Neutrophil (primary cell): Measurements from ENCODE around the gene ZNF605.

Experiments
- H3K27ac ChIP-seq: fragments of 200-600 bp; sonication (generic); 2 replicates; pipeline ENCODE4 v1.5.1; 2016; ENCODE audit warnings: mild to moderate bottlenecking, moderate library complexity
- H3K27me3 ChIP-seq: fragments of 200-600 bp; sonication (generic); 2 replicates; pipeline ENCODE4 v1.6.0; 2016; ENCODE audit warnings: mild to moderate bottlenecking
- H3K36me3 ChIP-seq: fragments of 200-600 bp; sonication (generic); 2 replicates; pipeline ENCODE4 v1.5.1; 2017
- H3K4me1 ChIP-seq, 2 experiments: fragments of 200-600 bp in 1 of 2; sonication (generic) in 1 of 2; 1 replicate in 1 of 2; 2 replicates in 1 of 2; pipeline versions ENCODE4 v1.5.1 to v1.6.1; 2013 to 2016; ENCODE audit warnings: low read depth in 1 of 2, low read length in 1 of 2, mild to moderate bottlenecking in 1 of 2, moderate library complexity in 1 of 2; ENCODE audit not compliant: control insufficient read depth in 1 of 2, insufficient read depth in 1 of 2
- H3K4me3 ChIP-seq, 2 experiments: fragments of 200-600 bp in 1 of 2; sonication (generic) in 1 of 2; 1 replicate in 1 of 2; 2 replicates in 1 of 2; pipeline ENCODE4 v1.5.1; 2013 to 2016; ENCODE audit warnings: low read depth in 1 of 2, low read length in 1 of 2, mild to moderate bottlenecking in 1 of 2, moderate library complexity in 1 of 2
- H3K9me3 ChIP-seq: fragments of 200-600 bp; sonication (generic); 2 replicates; pipeline ENCODE4 v1.5.1; 2016
- TF ChIP-seq, protein P1 (sequence below): fragments of 200-600 bp; sonication (generic); IDR thresholded peaks from 2 replicates; pipeline ENCODE4 v1.5.1; 2016; ENCODE audit warnings: antibody characterized with exemption

ZNF605 gene

DNA sequence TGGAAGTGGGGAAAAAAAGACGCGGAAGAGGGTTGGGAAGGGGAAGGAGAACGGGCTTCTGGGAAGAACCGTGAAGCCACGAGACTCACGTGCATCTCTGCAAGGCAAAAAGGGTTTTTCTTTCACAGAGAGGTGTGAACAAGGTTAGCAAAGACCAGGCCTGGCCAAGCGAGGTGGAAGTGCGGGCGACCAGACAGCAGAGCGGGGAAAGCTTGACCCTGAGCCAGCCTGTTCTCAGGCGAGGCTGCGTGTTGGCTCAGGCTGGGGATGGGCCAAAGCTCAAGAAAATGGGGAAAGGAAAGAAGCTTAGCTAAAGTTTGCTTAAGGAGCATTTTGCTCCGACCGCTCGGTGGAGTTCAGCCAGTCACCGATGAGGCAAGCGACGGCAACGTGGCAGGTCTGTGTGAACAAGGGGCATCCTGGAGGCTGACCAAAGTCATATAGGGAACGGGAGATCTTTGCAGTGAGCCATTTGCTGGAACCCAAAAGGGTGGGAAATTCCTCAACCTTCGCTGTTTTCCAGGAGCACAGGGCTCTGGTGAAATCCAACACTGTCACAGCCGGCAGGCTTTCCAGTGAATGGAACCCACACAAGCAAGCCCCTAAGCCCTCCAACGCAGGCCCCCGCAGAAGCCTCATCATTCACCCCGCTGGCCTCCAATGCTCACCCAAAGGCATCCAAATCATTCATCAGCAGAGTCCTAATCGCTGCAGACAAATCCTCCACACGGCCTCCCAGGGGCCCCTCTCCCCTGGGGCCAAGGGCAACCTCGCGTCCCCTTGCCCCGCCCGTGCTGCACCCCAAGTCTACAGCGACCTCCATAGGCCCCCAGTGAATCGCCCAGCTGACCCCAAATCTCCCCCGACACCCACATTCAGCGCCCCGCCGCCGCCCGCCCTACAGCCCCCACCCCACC lies 754 bp downstream of the ZNF605 start:
- Histone ChIP-seq H3K4me1 (peaks cover 10 to 11% of the 10 kb centered on the region in 2 experiments), H3K36me3 (no peaks in the 10 kb centered on the region), H3K9me3 (peaks cover 12% of the 10 kb centered on the region), H3K27ac (peak overlapping the region; percentile 23), H3K27me3 (no peaks in the 10 kb centered on the region), H3K4me3 (peak overlapping the region; percentile 76 to 95)
- TF ChIP-seq, protein P1, sequence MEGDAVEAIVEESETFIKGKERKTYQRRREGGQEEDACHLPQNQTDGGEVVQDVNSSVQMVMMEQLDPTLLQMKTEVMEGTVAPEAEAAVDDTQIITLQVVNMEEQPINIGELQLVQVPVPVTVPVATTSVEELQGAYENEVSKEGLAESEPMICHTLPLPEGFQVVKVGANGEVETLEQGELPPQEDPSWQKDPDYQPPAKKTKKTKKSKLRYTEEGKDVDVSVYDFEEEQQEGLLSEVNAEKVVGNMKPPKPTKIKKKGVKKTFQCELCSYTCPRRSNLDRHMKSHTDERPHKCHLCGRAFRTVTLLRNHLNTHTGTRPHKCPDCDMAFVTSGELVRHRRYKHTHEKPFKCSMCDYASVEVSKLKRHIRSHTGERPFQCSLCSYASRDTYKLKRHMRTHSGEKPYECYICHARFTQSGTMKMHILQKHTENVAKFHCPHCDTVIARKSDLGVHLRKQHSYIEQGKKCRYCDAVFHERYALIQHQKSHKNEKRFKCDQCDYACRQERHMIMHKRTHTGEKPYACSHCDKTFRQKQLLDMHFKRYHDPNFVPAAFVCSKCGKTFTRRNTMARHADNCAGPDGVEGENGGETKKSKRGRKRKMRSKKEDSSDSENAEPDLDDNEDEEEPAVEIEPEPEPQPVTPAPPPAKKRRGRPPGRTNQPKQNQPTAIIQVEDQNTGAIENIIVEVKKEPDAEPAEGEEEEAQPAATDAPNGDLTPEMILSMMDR = no peak

DNA sequence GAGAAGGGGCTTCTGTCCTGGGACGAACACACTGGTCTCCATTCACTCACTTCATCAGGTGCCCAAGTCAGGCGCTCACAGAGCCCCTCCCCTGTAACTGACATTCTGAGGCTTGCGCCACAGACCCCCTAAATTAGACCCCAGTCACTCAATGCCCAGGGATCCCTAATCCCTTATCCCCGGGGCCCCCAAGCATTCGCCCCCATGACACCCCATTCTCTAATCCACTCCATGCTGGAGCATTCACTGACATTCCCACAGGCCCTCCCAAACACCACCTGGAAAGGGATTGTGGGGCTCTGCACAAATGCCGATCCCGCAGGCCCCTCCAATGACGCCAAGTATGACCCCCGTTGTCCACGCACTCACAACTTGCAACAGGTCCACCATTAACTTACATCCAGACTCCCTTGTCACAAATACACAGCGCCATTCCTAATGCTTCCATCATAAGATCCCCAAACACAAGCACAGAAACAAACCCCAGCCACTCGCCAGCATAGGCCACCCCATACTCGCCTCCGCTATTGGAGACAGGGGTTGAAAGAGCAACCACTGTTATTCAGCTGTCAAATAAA lies 1.5 kb downstream of the ZNF605 start:
- Histone ChIP-seq H3K9me3 (peaks cover 17% of the 10 kb centered on the region), H3K4me1 (peaks cover 10 to 11% of the 10 kb centered on the region in 2 experiments), H3K36me3 (no peaks in the 10 kb centered on the region), H3K27me3 (no peaks in the 10 kb centered on the region), H3K27ac (no peak overlapping the region), H3K4me3 (no peak overlapping the region)
- TF ChIP-seq, protein P1 = no peak

DNA sequence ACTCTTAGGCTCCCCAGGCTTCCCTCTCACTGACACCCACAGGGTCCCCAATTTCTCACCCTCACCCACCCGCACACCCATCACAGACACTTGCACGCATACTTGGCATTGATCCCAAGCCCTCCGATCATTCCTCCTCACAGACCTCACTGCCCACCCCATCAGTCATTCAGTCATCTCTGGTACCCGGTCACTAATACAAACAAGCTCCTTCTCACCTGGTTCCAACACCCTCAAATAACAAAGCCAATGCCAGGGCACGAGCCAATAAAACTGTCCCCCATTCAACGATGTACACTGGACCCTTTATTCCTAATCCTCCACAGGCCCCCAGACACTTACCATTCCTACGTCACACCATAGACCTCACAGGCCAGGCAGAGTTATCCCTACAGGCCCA lies 2.3 kb downstream of the ZNF605 start:
- Histone ChIP-seq H3K27me3 (no peaks in the 10 kb centered on the region), H3K36me3 (no peaks in the 10 kb centered on the region), H3K4me3 (no peak overlapping the region), H3K27ac (no peak overlapping the region), H3K9me3 (peaks cover 17% of the 10 kb centered on the region), H3K4me1 (peaks cover 10 to 11% of the 10 kb centered on the region in 2 experiments)
- TF ChIP-seq, protein P1 = no peak

DNA sequence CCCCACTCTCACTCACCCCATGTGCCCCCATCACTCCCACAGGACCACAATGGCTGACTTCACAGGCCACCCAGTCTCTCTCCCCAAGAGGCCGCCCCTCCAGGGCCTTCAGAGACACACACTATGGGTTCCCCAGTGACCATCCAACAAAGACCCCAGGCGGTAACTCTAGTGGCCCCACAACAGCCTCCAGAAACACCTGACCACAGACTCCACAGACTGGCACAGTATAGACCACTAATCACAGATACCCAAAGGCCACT lies 3.0 kb downstream of the ZNF605 start:
- Histone ChIP-seq H3K36me3 (no peaks in the 10 kb centered on the region), H3K4me1 (peaks cover 10 to 11% of the 10 kb centered on the region in 2 experiments), H3K27ac (no peak overlapping the region), H3K9me3 (peaks cover 23% of the 10 kb centered on the region), H3K4me3 (no peak overlapping the region), H3K27me3 (no peaks in the 10 kb centered on the region)
- TF ChIP-seq, protein P1 = no peak

DNA sequence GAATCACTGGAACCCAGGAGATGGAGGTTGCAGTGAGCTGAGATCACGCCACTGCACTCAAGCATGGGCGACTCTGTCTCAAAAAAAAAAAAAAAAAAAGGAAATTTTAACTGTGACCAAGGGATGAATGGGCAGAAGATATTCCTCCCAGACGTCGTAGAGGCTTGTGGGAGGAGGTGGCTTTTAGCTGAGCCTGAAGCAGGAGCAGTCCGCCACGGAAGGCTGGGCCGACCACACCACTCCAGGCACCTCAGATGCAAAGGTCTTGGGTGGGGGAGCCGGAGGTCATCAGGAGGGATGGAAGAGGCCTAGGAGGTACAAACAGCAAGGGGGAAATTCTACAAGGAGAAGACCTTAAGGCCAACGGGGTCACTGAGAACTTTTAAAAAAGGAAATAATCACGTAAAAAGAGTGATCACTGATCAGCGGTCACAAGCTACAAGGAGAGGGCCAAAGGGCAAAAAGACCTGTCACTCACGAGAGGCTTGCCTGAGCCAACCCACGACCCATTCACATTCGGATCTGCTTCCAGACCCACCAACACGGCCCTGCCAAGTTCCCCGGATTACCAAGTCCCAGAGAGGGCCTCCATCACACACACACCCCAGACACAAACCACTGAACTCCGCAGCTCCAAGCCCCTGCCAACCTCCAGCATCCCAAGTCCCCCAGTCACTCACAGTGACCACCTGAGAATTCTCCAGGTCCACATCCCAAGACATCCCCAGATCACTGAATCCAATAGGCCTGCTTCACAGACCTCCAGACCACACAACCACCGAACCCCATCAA lies 3.5 kb downstream of the ZNF605 start:
- no peak overlapping the region for H3K27ac ChIP-seq
- H3K36me3 ChIP-seq = no peaks in the 10 kb centered on the region
- TF ChIP-seq, protein P1 = no peak
- H3K27me3 ChIP-seq = no peaks in the 10 kb centered on the region
- H3K9me3 ChIP-seq = peaks cover 27% of the 10 kb centered on the region
- no peak overlapping the region for H3K4me3 ChIP-seq
- H3K4me1 ChIP-seq = peaks cover 10 to 11% of the 10 kb centered on the region in 2 experiments
